ENCODE measurements around the gene DOCK1.

- no peak for TF ChIP-seq CTCF (conservative IDR thresholded peaks at IDR 0.05 in 1 of 2, IDR thresholded peaks at IDR 0.05 in 1 of 2; ENCODE audit: low read depth in 1 of 2, low read length in 2 of 2)
- no peak for TF ChIP-seq EZH2 (IDR thresholded peaks at IDR 0.05; ENCODE audit: low read length, missing control alignments)
Measured at GRCh38 chr10:126928274-126928673, 23.0 kb downstream of the DOCK1 start.

Data from fibroblast of lung (primary cell).